Brain microvascular endothelial cell (primary cell): ENCODE results near the gene ELAC1.
"Not testable (repeated sequence)": the region's sequence is repeated elsewhere in the genome, so short reads cannot be mapped to it uniquely, and the experiment has no call there.

ENCODE experiments used
- DNase-seq: peaks from one replicate; pipeline ENCODE4 v3.0.0-alpha.2; 2020
- H3K27ac ChIP-seq: fragments of 250-450 bp; sonication (Bioruptor Pico); 2 replicates; pipeline ENCODE4 v1.5.1; 2020; ENCODE audit warnings: mild to moderate bottlenecking, moderate library complexity
- H3K27me3 ChIP-seq: fragments of 250-450 bp; sonication (Bioruptor Pico); replicated peaks from 2 replicates; pipeline ENCODE4 v1.5.1; 2020; ENCODE audit warnings: mild to moderate bottlenecking
- H3K36me3 ChIP-seq: fragments of 250-450 bp; sonication (Bioruptor Pico); replicated peaks from 2 replicates; pipeline ENCODE4 v1.5.1; 2020; ENCODE audit warnings: mild to moderate bottlenecking
- H3K4me3 ChIP-seq: 2 replicates; pipeline ENCODE4 v1.5.1; 2011; ENCODE audit warnings: low read depth, mild to moderate bottlenecking, control low read depth, low read length, moderate library complexity
- CTCF ChIP-seq: IDR thresholded peaks from 2 replicates; pipeline ENCODE4 v1.5.1; 2011; ENCODE audit warnings: low read depth, mild to moderate bottlenecking, moderate library complexity, low read length, control low read depth, inconsistent platforms; ENCODE audit errors: missing control alignments
- in situ Hi-C: cut with HindIII; loops from 2 replicates; pipeline ENCODE4 v1.10.0; 2017; ENCODE audit warnings: low sequenced_read_pairs, low pct_ligation_motif_present

The ELAC1 gene

GRCh38 chr18:50955253-50955652, 12.6 kb upstream of the ELAC1 start:
- no peak for TF ChIP-seq CTCF
- in situ Hi-C loops = no loop called here
- H3K4me3 ChIP-seq = no peak overlapping the region
- no peak for DNase-seq
- H3K27me3 ChIP-seq = no peaks in the 10 kb centered on the region
- H3K36me3 ChIP-seq = no peaks in the 10 kb centered on the region
- no peak overlapping the region for H3K27ac ChIP-seq

- Histone ChIP-seq H3K36me3 (no peaks in the 10 kb centered on the region), H3K4me3 (no peak overlapping the region), H3K27me3 (no peaks in the 10 kb centered on the region), H3K27ac (no peak overlapping the region)
- TF ChIP-seq CTCF = no peak
- in situ Hi-C loops = no loop called here
- no peak for DNase-seq
These were observed 11.7 kb upstream of the ELAC1 start for GRCh38 chr18:50956116-50956515.

GRCh38 chr18:50961974-50962373, 5.9 kb upstream of the ELAC1 start:
- Histone ChIP-seq H3K27ac (no peak overlapping the region), H3K4me3 (no peak overlapping the region), H3K36me3 (no peaks in the 10 kb centered on the region), H3K27me3 (no peaks in the 10 kb centered on the region)
- no peak for TF ChIP-seq CTCF
- in situ Hi-C loops = no loop called here
- DNase-seq = no peak

- no peaks in the 10 kb centered on the region for H3K27me3 ChIP-seq
- no peak for TF ChIP-seq CTCF
- no peak for DNase-seq
- no peaks in the 10 kb centered on the region for H3K36me3 ChIP-seq
- H3K27ac ChIP-seq = no peak overlapping the region
- no peak overlapping the region for H3K4me3 ChIP-seq
- in situ Hi-C loops = no loop called here
These were observed 1.6 kb downstream of the ELAC1 start for GRCh38 chr18:50969448-50969847.

- Histone ChIP-seq H3K4me3 (no peak overlapping the region), H3K36me3 (no peaks in the 10 kb centered on the region), H3K27me3 (no peaks in the 10 kb centered on the region), H3K27ac (no peak overlapping the region)
- in situ Hi-C loops = no loop called here
- no peak for DNase-seq
- TF ChIP-seq CTCF = no peak
These were observed 2.2 kb downstream of the ELAC1 start for GRCh38 chr18:50970006-50970405.

- H3K27me3 ChIP-seq, DNase-seq, in situ Hi-C loops, H3K27ac ChIP-seq, H3K4me3 ChIP-seq: not testable (repeated sequence)
- peaks cover 12% of the 10 kb centered on the region for H3K36me3 ChIP-seq
These were observed 4.6 kb downstream of the ELAC1 start for GRCh38 chr18:50972404-50972803.
